Tibial nerve (tissue), 4 donors: ENCODE measurements around the gene ANKRD17. TPM values are rescaled to one million over a fixed set of nuclear protein-coding genes. Genes with fewer than 3 reads are reported as not detected.
"Not testable (repeated sequence)": the region's sequence is repeated elsewhere in the genome, so short reads cannot be mapped to it uniquely, and the experiment has no call there.

ENCODE experiments used
- DNase-seq, 2 donors: peaks; one replicate each; pipeline ENCODE4 v3.0.0-alpha.2; 2019; ENCODE audit warnings: low spot score in 2 of 2
- H3K27ac ChIP-seq, 4 donors: fragments of 200-600 bp; sonication (generic) in 3 of 4; one replicate each; pipeline ENCODE4 v1.5.1; 2017 to 2019; ENCODE audit warnings: mild to moderate bottlenecking in 1 of 4
- H3K27me3 ChIP-seq, 2 donors: fragments of 200-600 bp; sonication (generic) in 1 of 2; one replicate each; pipeline versions ENCODE4 v1.5.1 to v1.6.0; 2017 to 2019
- H3K36me3 ChIP-seq, 3 donors: fragments of 200-600 bp; sonication (generic); one replicate each; pipeline ENCODE4 v1.5.1; 2018 to 2019
- H3K4me1 ChIP-seq, 4 donors: fragments of 200-600 bp; sonication (generic) in 3 of 4; one replicate each; pipeline ENCODE4 v1.5.1; 2017 to 2019
- H3K4me3 ChIP-seq, 4 donors: fragments of 200-600 bp; sonication (generic) in 3 of 4; one replicate each; pipeline ENCODE4 v1.5.1; 2017 to 2019; ENCODE audit warnings: mild to moderate bottlenecking in 1 of 4, moderate library complexity in 1 of 4
- H3K9me3 ChIP-seq, 4 donors: fragments of 200-600 bp; sonication (generic) in 3 of 4; one replicate each; pipeline ENCODE4 v1.5.1; 2017 to 2019
- CTCF ChIP-seq, 5 experiments: fragments of 200-600 bp in 3 of 5; fragments of 450-650 bp in 2 of 5; sonication (generic) in 3 of 5; IDR thresholded peaks; one replicate each; pipeline ENCODE4 v1.5.1; 2016 to 2019; ENCODE audit warnings: antibody characterized with exemption in 5 of 5, mild to moderate bottlenecking in 3 of 5, moderate library complexity in 2 of 5
- EP300 ChIP-seq, 2 donors: sonication (generic); formaldehyde crosslinking; IDR thresholded peaks; one replicate each; pipeline ENCODE4 v1.6.1; 2017; ENCODE audit warnings: antibody characterized with exemption in 2 of 2, mild to moderate bottlenecking in 1 of 2
- POLR2A ChIP-seq, 2 donors: fragments of 450-650 bp; IDR thresholded peaks; one replicate each; pipeline ENCODE4 v1.6.1; 2017; ENCODE audit warnings: antibody characterized with exemption in 2 of 2, mild to moderate bottlenecking in 2 of 2, moderate library complexity in 2 of 2
- WGBS, 2 donors: methylation state at CpG; one replicate each; pipeline ENCODE4 v1.1.5; 2018; 5-methylcytosine and 5-hydroxymethylcytosine counted together
- total RNA-seq, 4 donors: library from RNA; depleted of rRNA; stranded (reverse); fragments of >200 nt; gene quantifications; one replicate each; pipeline ENCODE4 v1.1.0, GENCODE V29; 2016

ANKRD17 gene
- total RNA-seq, 4 donors from 2014 or later: 46.5 to 61.8 (median 55.0) TPM

- H3K36me3 ChIP-seq: peaks cover 0 to 27% (median 0%) of the 10 kb centered on the region in 3 donors
- peaks cover 0 to 27% (median 0%) of the 10 kb centered on the region in 4 donors for H3K4me1 ChIP-seq
- H3K27me3 ChIP-seq: no peaks in the 10 kb centered on the region
- DNase-seq: no peak
- TF ChIP-seq POLR2A (IDR thresholded peaks at IDR 0.05) (no peak), CTCF (IDR thresholded peaks at IDR 0.05) (no peak), EP300 (IDR thresholded peaks at IDR 0.05) (no peak)
- WGBS, 2 donors: 92 to 97% methylated on average over 1 of the region's 1 CpG
- no peak overlapping the region for H3K4me3 ChIP-seq
- H3K9me3 ChIP-seq: no peaks in the 10 kb centered on the region
- no peak overlapping the region for H3K27ac ChIP-seq
Measured at GRCh38 chr4:73234712-73235111, 23.9 kb downstream of the ANKRD17 start.

GRCh38 chr4:73231518-73232487, 26.8 kb downstream of the ANKRD17 start:
- H3K27ac ChIP-seq: no peak overlapping the region
- DNase-seq: no peak
- H3K9me3 ChIP-seq: no peaks in the 10 kb centered on the region
- H3K4me3 ChIP-seq: no peak overlapping the region
- no peaks in the 10 kb centered on the region for H3K27me3 ChIP-seq
- WGBS, 2 donors: 88 to 91% methylated on average over 8 of the region's 8 CpGs
- H3K36me3 ChIP-seq: peaks cover 0 to 27% (median 0%) of the 10 kb centered on the region in 3 donors
- TF ChIP-seq POLR2A (IDR thresholded peaks at IDR 0.05) (no peak), EP300 (IDR thresholded peaks at IDR 0.05) (no peak), CTCF (IDR thresholded peaks at IDR 0.05) (no peak)
- peaks cover 0 to 6% (median 0%) of the 10 kb centered on the region in 4 donors for H3K4me1 ChIP-seq

- no peak overlapping the region for H3K27ac ChIP-seq
- TF ChIP-seq CTCF (IDR thresholded peaks at IDR 0.05): no peak
- TF ChIP-seq POLR2A (IDR thresholded peaks at IDR 0.05): no peak
- TF ChIP-seq EP300 (IDR thresholded peaks at IDR 0.05): no peak
- H3K27me3 ChIP-seq: no peaks in the 10 kb centered on the region
- no peak overlapping the region for H3K4me3 ChIP-seq
- 94 to 95% methylated on average over 3 of the region's 3 CpGs for WGBS, 2 donors
- no peak for DNase-seq
- peaks cover 0 to 6% (median 0%) of the 10 kb centered on the region in 4 donors for H3K4me1 ChIP-seq
- H3K9me3 ChIP-seq: no peaks in the 10 kb centered on the region
- peaks cover 0 to 27% (median 0%) of the 10 kb centered on the region in 3 donors for H3K36me3 ChIP-seq
Measured at GRCh38 chr4:73230865-73231517, 27.6 kb downstream of the ANKRD17 start.

- DNase-seq, H3K4me3 ChIP-seq, H3K27ac ChIP-seq, H3K9me3 ChIP-seq, H3K27me3 ChIP-seq: not testable (repeated sequence)
- peaks cover 0 to 14% (median under 1%) of the 10 kb centered on the region in 4 donors for H3K4me1 ChIP-seq
- WGBS, 2 donors: 92 to 94% methylated on average over 6 of the region's 6 CpGs
- H3K36me3 ChIP-seq: peaks cover 0 to 19% (median 0%) of the 10 kb centered on the region in 3 donors
Measured at GRCh38 chr4:73228800-73229199, 29.8 kb downstream of the ANKRD17 start.

GRCh38 chr4:73224886-73225285, 33.7 kb downstream of the ANKRD17 start:
- TF ChIP-seq POLR2A (IDR thresholded peaks at IDR 0.05) (no peak), EP300 (IDR thresholded peaks at IDR 0.05) (no peak), CTCF (IDR thresholded peaks at IDR 0.05) (no peak)
- peaks cover 0 to 3% (median 0%) of the 10 kb centered on the region in 3 donors for H3K36me3 ChIP-seq
- no peaks in the 10 kb centered on the region for H3K27me3 ChIP-seq
- H3K4me3 ChIP-seq: no peak overlapping the region
- H3K9me3 ChIP-seq: no peaks in the 10 kb centered on the region
- H3K4me1 ChIP-seq: peaks cover 0 to 46% (median 7%) of the 10 kb centered on the region in 4 donors
- 79 to 85% methylated on average over 3 of the region's 3 CpGs for WGBS, 2 donors
- H3K27ac ChIP-seq: no peak overlapping the region
- no peak for DNase-seq
